Sciatic nerve (tissue), 2 donors: ENCODE results near the gene SPA17. TPM values are rescaled to one million over a fixed set of nuclear protein-coding genes. Genes with fewer than 3 reads are reported as not detected.

ENCODE experiments used
- ATAC-seq: fragments of 200-7000 bp; cut with Tn5 transposase; one replicate; pipeline ENCODE4 v1.9.1; 2020; ENCODE audit warnings: mild to moderate bottlenecking, moderate library complexity
- DNase-seq: peaks from one replicate; pipeline ENCODE4 v3.0.0-alpha.2; 2020; ENCODE audit warnings: low spot score
- intact Hi-C: fragments of 100-400 bp; cut with DNase I; formaldehyde crosslinking; loops from one replicate; pipeline ENCODE4 v1.14.2; 2022
- total RNA-seq: library from RNA; stranded (reverse); fragmentation: NEBNext Ultra II Directional; extraction: Animal tissue kit (Norgen Biotek cat#: 25700); gene quantifications from one replicate; pipeline ENCODE4 v1.2.1, GENCODE V29; 2021
- donor health status: DM: no; HTN: no; CAD: no.
- donor health status: DM: no; HTN: no; CAD: no.

The SPA17 gene
- total RNA-seq, 1 donor from 2014 or later: 2.5 TPM

GRCh38 chr11:124717421-124717785 lies 43.7 kb downstream of the SPA17 start:
- intact Hi-C loops: no loop called here
- DNase-seq (no peak), ATAC-seq (no peak)

DNA sequence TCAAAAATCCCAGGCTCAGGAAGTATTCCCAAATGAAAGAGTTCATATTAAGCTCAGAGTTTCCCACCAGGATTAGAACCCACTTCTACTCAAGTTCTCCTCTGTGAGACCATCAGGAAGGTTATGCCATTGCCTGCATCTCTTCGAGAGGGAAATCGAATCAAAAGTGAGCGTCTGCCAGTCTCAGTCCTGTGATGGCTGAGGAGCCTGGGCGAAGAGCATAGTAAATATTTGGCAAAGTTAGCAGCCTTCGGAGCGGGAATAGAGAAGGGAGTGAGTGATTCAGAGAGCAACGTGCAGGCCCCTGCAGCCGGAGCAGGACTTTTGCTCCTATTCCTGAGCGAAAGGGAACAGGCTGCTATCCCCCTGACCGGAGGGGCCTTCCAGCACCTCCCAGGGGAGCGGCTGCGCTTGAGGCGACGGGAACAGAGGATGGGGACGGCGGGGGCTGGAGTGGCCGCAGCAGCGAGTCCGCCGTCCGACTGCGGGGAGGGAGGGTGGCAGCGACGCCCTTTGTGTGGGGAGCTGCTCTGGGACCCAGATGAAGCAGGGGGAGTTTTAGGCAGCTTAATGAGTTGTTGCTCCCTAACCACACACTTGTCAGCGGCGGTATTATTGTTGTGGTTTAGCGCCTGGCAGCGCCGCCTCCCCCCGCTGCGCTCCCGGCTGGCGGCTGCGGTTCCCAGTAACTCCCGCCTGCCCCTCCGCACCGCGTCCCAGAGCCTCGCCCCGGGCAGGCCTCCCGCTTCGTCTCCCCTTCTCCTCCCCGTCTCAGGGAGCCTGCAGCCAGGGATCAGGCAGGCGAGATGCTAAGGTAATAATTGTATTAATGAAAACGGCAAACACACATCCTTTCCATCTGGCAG lies 44.3 kb downstream of the SPA17 start:
- ATAC-seq (peak; percentile 38), DNase-seq (no peak)
- intact Hi-C loops: no loop called here

DNA sequence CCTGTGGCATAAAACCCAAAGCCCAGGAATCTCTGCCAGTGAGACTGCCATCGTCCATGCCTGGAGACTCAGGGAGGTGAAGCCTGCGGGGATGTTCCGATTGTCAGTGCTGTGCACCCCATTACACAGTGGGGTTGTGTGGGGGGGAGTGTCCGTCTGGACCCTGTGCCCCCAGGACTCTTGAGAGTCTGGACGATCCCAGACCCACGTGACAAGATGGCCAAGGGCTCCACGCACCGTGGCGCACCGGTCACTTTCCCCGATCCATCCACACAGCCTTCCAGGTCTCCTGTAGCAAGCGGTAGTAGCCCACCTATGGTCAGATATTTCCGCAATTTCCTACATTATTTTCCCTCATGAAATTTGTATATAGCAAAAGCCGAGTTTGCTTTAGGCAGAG lies 45.1 kb downstream of the SPA17 start:
- intact Hi-C loops: no loop called here
- DNase-seq (no peak), ATAC-seq (no peak)

- intact Hi-C loops: no loop called here
- ATAC-seq (no peak), DNase-seq (no peak)
These were observed 45.8 kb downstream of the SPA17 start for GRCh38 chr11:124719534-124719933.

- intact Hi-C loops: no loop called here
- ATAC-seq: no peak
- DNase-seq: no peak
These were observed 48.5 kb downstream of the SPA17 start for GRCh38 chr11:124722176-124722575.

DNA sequence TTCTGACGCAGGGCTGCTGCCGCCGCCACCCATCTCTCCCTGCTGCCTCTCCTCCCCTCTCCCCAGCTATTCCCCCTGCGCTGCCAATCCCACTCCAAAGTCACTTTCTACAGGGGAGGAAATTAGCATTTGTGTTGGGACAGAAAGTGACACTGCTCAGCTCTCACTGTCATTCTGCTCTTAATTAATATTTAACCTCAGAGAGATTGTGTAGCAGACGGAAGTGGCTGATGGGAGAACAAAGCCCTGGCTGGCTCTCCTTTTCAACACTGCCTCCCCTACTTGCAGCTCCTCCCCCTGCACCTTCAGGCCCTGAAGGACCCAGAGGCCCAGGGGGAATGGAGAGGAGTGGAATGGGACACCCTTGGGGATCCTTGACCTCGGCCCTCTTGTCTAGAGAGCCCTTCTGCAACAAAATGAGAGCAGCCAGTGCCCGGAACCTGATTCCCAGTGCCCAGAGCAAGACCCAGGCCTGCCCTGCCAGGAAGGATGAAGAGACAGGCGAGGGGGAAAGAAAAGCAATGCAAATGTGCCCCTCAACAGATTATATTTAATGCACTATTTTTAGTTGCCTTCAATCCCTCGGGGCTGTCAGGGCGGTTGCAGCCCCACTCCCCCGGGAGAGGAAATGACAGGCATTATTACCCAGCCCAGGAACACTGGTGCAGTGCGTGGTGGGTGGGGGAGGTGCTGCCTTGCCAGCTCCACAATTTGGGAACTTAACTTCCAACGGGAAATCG lies 51.4 kb downstream of the SPA17 start:
- no peak for DNase-seq
- intact Hi-C loops: no loop called here
- no peak for ATAC-seq

GRCh38 chr11:124725719-124726105 lies 52.0 kb downstream of the SPA17 start:
- DNase-seq (no peak), ATAC-seq (no peak)
- intact Hi-C loops: no loop called here

DNA sequence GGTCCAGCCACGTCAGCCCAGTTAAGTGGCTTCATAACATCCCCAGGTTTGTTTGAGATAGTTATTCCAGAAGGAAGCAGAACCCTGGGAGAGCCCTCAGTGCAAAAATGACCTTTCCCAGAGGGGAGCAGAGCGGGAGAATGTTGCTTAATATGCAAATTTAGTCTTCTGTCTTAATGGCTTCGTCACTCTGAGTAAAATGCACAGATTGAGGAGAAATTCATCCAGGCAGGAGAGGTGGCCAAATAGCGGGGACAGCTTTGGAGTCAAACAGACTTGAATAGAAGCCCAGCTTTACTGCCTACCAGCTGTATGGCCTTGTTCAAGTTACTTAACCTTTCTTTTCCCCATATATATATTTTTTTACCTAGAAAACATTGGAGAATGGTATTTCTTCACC lies 53.8 kb downstream of the SPA17 start:
- intact Hi-C loops: no loop called here
- DNase-seq: no peak

GRCh38 chr11:124728134-124728533 lies 54.4 kb downstream of the SPA17 start:
- ATAC-seq: no peak
- intact Hi-C loops: no loop called here
- no peak for DNase-seq

More for the DNA sequence above, 53.8 kb downstream of the SPA17 start:
- no peak for ATAC-seq

GRCh38 chr11:124729571-124729970 lies 55.9 kb downstream of the SPA17 start:
- DNase-seq (no peak), ATAC-seq (no peak)
- intact Hi-C loops: no loop called here

GRCh38 chr11:124732230-124732629 lies 58.5 kb downstream of the SPA17 start:
- ATAC-seq: no peak
- no peak for DNase-seq
- intact Hi-C loops: no loop called here

GRCh38 chr11:124736736-124737135 lies 63.0 kb downstream of the SPA17 start:
- intact Hi-C loops: no loop called here
- no peak for DNase-seq
- ATAC-seq: no peak

DNA sequence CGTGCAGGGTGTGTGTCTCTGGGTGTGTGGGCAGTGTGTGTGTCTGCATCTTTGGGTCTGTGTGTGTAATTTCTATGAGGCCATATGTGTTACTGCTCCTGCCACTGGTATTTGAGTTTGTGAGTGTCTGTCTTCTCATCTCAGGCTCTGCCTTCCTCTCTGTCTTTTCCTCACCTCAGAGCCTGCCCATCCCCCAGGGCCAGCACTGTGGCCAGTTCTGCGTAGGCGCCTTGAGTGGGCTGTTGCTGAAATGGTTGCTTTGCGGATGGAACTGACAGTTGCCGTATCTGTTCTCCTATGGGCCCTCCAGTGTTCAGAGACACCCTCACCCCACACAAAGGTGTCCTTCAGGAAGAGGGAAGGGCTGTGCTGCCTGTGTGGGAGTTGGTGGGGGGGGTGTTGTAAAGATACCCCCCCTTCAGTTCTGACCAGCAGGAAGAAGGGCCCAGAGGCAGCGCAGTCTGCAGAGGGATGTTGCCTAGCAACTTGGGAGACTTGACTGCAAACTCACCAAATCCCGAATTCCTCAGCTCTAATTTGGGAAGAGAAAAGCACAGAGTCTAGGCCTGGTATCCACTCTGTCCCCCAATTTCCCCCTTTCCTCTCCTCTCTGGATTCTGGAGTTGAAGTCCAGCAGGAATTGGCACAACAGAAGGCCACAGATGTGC lies 64.1 kb downstream of the SPA17 start:
- DNase-seq (no peak), ATAC-seq (no peak)
- intact Hi-C loops: no loop called here

DNA sequence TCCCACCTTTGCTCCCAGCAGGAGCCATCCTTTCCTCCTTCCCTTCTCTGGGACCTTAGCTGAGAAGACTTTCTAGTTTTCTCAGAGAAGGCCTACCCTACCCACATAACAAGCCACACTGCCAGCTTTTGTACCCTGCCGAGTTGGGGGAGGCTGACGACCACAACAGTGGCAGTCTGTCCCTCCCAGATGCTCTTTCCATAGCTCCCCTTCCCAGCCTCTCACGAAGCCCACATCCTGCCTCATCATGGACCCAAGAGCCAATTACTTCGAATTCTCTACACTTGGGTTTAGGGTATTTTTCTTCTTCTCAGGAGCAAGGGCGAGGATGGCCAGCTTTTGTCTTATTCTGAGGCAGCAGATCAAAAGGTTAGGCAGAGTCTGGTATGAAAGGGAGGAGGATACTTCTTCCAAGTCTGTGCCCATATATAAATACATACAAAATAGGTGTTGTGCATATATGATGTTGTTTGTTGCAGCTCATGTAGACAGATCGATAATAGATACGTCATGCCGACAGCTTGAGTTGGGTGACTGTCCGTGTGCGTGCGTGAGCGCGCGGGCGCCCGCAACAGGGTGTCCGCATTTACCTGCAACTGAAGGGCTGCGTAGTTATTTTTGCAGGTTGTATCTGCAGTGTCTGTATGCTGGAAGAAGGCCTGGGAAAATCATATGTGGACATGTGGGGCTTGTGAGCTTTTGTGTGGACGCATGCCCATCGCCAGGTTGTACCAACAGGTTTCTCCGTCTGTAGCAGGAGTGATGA lies 65.2 kb downstream of the SPA17 start:
- DNase-seq (no peak), ATAC-seq (no peak)
- intact Hi-C loops: no loop called here

DNA sequence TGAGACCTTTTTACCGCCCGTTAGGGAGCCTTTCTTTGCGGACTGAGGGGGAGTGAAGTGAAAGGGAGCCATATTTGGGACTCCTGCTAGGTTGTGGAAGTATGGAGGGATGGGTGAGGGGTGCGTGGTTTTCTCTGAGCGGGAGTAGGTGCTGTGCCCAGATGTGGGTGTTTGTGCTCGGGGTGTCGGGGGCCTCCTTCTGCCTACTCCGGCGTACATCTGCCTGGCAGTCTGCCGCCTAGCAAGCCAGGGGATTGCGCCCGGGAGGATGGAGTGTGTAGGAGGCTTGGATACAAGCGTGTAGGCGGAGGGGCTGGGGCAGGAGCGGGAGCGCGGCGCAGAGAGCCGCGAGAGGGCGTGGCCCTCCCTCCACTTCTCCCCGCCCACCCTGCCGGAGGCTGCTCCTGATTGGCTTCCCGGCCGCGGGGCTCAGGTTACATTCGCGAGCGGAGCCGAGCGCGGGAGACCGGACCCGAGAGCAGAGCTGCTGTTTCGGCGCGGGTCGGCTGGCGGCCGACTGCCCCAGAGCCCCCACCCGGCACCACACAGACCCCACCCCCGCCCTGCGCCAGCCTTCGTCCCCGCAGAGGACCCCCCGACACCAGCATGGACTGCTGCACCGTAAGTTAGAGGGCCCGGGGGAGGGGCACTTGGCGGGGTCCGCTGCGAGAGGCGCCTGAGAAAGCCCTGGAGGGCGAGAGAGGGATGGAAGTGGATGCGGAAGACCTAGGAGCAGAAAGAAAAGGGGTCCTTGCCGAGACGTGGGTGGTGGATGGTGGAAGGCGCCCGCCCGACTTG lies 66.0 kb downstream of the SPA17 start, which contains the start of gene NRGN:
NRGN (plus strand) TSS at position 464 of the 798 bp plus-strand sequence; CDS start at position 607, 143 bp downstream.
- DNase-seq (peak; percentile 92), ATAC-seq (peak; percentile 98)
- intact Hi-C loops: loop anchor here (10.0 kb wide), 1 partner anchor 65 kb away; the partner anchor contains the start of genes SIAE and SPA17

DNA sequence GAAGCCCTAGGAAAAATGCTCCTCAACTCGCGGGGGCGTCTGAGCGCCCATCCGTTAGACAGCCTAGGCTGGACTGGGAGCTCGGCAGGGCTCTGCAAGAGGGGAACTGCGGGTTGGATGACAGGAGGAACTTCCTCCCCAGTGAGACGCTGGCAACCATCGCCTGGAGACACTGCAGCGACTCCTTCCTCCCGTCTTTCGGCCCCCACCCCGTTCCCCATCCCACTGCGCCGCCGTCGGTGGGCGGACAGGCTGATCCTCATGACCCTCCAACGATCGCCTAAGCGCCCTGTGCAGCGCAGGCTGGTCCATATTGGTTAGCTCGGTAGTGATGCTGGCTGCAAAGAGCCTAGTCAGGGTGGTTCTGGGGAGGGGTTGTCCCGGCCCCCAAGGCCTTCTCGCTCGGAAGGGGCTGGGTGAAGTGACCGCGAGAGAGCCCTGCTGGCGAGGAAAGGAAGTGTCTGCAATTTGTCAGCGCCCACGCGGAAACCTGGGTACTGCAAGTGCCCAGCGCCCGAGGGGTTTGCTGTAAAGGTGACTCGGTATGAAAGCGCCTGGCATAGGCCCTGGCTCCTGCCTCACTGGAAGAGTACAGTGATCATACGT lies 66.7 kb downstream of the SPA17 start:
- intact Hi-C loops: loop anchor here (10.0 kb wide), 1 partner anchor 66 kb away; the partner anchor contains the start of genes SIAE and SPA17
- ATAC-seq (peak; percentile 21), DNase-seq (no peak)

DNA sequence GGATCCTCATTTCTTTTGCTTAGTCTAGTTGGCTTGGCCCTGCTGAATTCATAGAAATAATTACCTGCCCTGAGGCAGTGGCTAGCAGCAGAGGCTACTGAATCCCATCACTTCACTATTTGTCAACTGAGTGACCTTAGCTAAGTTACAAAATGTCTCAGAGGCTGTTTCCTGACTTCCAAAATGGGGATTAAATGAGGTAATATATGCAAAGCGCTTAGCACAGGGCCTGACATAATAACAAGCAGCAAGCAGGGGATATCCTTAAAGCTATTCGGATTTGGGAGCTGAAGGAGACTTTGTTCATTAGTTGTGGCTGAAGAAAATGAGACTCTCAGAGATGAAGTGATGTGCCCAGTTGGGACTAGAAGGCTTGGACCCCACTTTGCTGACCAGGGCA lies 68.9 kb downstream of the SPA17 start:
- DNase-seq: no peak
- no peak for ATAC-seq
- intact Hi-C loops: loop anchor here (10.0 kb wide), 1 partner anchor 68 kb away; the partner anchor contains the start of genes SIAE and SPA17

- no peak for ATAC-seq
- intact Hi-C loops: loop anchor here (10.0 kb wide), 1 partner anchor 68 kb away; the partner anchor contains the start of genes SIAE and SPA17
These were observed 69.3 kb downstream of the SPA17 start for GRCh38 chr11:124743050-124743449.

More at GRCh38 chr11:124743050-124743449, 69.3 kb downstream of the SPA17 start:
- DNase-seq: no peak
